HepG2 (cell line): ENCODE results near the gene TMEM100. TPM values are rescaled to one million over a fixed set of nuclear protein-coding genes. Genes with fewer than 3 reads are reported as not detected.

Experiments
- ATAC-seq: fragments of 200-7000 bp; cut with Tn5 transposase; 3 replicates; pipeline ENCODE4 v1.9.1; 2020; ENCODE audit warnings: mild to moderate bottlenecking, moderate library complexity
- BruUV-seq: library from RNA; stranded (reverse); fragments of 400-500 nt; replicated peaks from 2 replicates; lab custom pipeline; 2021; lab: Mats Ljungman, UMichigan
- CTCF ChIA-PET: fragments of 300-600 bp; formaldehyde crosslinking; extraction: SDS; loops from one replicate; lab custom pipeline; 2021; ENCODE audit warnings: low total read pairs, inconsistent platforms, low intra/inter-chr PET ratio; lab: Yijun Ruan, JAX
- POLR2A ChIA-PET: fragments of 350-600 bp; sonication (Branson Sonifier 250); formaldehyde crosslinking; loops from one replicate; lab custom pipeline; 2020; ENCODE audit warnings: antibody characterized with exemption, inconsistent platforms; lab: Yijun Ruan, JAX
- DNase-seq: peaks from one replicate; pipeline ENCODE4 v3.0.0-alpha.2; 2015; ENCODE audit warnings: low spot score
- FAIRE-seq: peaks from 3 replicates; lab custom pipeline; 2011; peaks lifted over from hg19 to GRCh38; lab: Jason Lieb, UNC
- H2AFZ ChIP-seq: one replicate; pipeline ENCODE4 v1.6.1; 2011; ENCODE audit warnings: low read length, inconsistent platforms
- H3K27ac ChIP-seq: fragments of 300-600 bp; 3 replicates; pipeline ENCODE4 v1.8.0; 2011; ENCODE audit warnings: mixed run types, mild to moderate bottlenecking, mixed read lengths, low read length, inconsistent platforms; ENCODE audit not compliant: insufficient read depth; ENCODE audit errors: extremely low read length
- H3K27me3 ChIP-seq, 2 experiments: fragments of 200-600 bp in 1 of 2; 2 replicates in 1 of 2; 3 replicates in 1 of 2; pipeline versions ENCODE4 v1.6.0 to v1.8.0; 2011; ENCODE audit warnings: low read length in 2 of 2, mild to moderate bottlenecking in 2 of 2, moderate library complexity in 2 of 2, inconsistent platforms in 1 of 2; ENCODE audit not compliant: insufficient read depth in 2 of 2, control insufficient read depth in 1 of 2
- H3K36me3 ChIP-seq, 2 experiments: fragments of 200-600 bp in 1 of 2; replicated peaks in 1 of 2; 2 replicates in 1 of 2; 3 replicates in 1 of 2; pipeline versions ENCODE4 v1.5.1 to v1.8.0; 2011; ENCODE audit warnings: low read length in 2 of 2, inconsistent platforms in 1 of 2; ENCODE audit not compliant: insufficient read depth in 2 of 2, control insufficient read depth in 1 of 2
- H3K4me1 ChIP-seq: 2 replicates; pipeline ENCODE4 v1.5.1; 2012; ENCODE audit warnings: low read length, inconsistent platforms; ENCODE audit not compliant: insufficient read depth
- H3K4me2 ChIP-seq: 2 replicates; pipeline ENCODE4 v1.6.0; 2011; ENCODE audit warnings: low read depth, low read length, inconsistent platforms
- H3K4me3 ChIP-seq, 3 experiments: fragments of 200-600 bp in 1 of 3; sonication (generic), shearing (Covaris generic) in 1 of 3; replicated peaks in 1 of 3; 2 replicates each; pipeline ENCODE4 v1.5.1; 2011 to 2016; ENCODE audit warnings: low read length in 3 of 3, inconsistent platforms in 2 of 3, low read depth in 2 of 3, mild to moderate bottlenecking in 2 of 3, control low read depth in 1 of 3, mixed read lengths in 1 of 3; ENCODE audit not compliant: insufficient read depth in 1 of 3
- H3K79me2 ChIP-seq: one replicate; pipeline ENCODE4 v1.6.1; 2011; ENCODE audit warnings: low read length, inconsistent platforms; ENCODE audit not compliant: insufficient read depth
- H3K9ac ChIP-seq: 2 replicates; pipeline ENCODE4 v1.6.0; 2011; ENCODE audit warnings: mild to moderate bottlenecking, low read depth, low read length, inconsistent platforms; ENCODE audit not compliant: insufficient read depth
- H3K9me3 ChIP-seq: 2 replicates; pipeline ENCODE4 v1.5.1; 2012; ENCODE audit warnings: mild to moderate bottlenecking, low read length
- H4K20me1 ChIP-seq: 2 replicates; pipeline ENCODE4 v1.6.0; 2011; ENCODE audit warnings: inconsistent platforms, mild to moderate bottlenecking, low read length, moderate library complexity; ENCODE audit not compliant: insufficient read depth
- HCFC1 ChIP-seq: fragments of 150-350 bp; IDR thresholded peaks from 2 replicates; pipeline ENCODE4 v1.6.1; 2014; ENCODE audit warnings: low read depth, low read length
- HES4 ChIP-seq: sonication (generic); formaldehyde crosslinking; IDR thresholded peaks from 2 replicates; pipeline ENCODE4 v1.9.0; 2021; ENCODE audit warnings: mild to moderate bottlenecking, missing genetic modification reagents, borderline replicate concordance
- HMGA1 ChIP-seq: sonication (generic); formaldehyde crosslinking; conservative IDR thresholded peaks from 2 replicates; pipeline ENCODE4 v1.4.0; 2020; ENCODE audit warnings: missing genetic modification reagents
- KAT8 ChIP-seq: IDR thresholded peaks from 2 replicates; pipeline ENCODE4 v1.6.1; 2016; ENCODE audit warnings: missing genetic modification reagents, missing compliant biosample characterization
- KDM4B ChIP-seq: sonication (generic); formaldehyde crosslinking; IDR thresholded peaks from 2 replicates; pipeline ENCODE4 v1.4.0; 2020; ENCODE audit warnings: missing genetic modification reagents
- MZF1 ChIP-seq: sonication (generic); formaldehyde crosslinking; IDR thresholded peaks from 2 replicates; pipeline ENCODE4 v1.8.1; 2023; ENCODE audit warnings: mild to moderate bottlenecking, missing genetic modification reagents, borderline replicate concordance
- PPARG ChIP-seq: conservative IDR thresholded peaks from 2 replicates; pipeline ENCODE4 v1.6.1; 2016; ENCODE audit warnings: missing biosample characterization, missing genetic modification reagents
- RFXANK ChIP-seq: IDR thresholded peaks from 2 replicates; pipeline ENCODE4 v1.6.1; 2016
- SP4 ChIP-seq: sonication (generic); formaldehyde crosslinking; IDR thresholded peaks from 2 replicates; pipeline ENCODE4 v1.8.1; 2023; ENCODE audit warnings: mild to moderate bottlenecking, missing genetic modification reagents
- TAF15 ChIP-seq: fragments of 200-400 bp; formaldehyde crosslinking; IDR thresholded peaks from one replicate; pipeline ENCODE4 v1.6.1; 2018; ENCODE audit warnings: mild to moderate bottlenecking, low read depth, low read length; ENCODE audit not compliant: poor library complexity, severe bottlenecking
- U2AF1 ChIP-seq: fragments of 200-400 bp; formaldehyde crosslinking; optimal IDR thresholded peaks from 2 replicates; pipeline ENCODE3; 2017; ENCODE audit warnings: mild to moderate bottlenecking, low read depth, low read length
- ZBTB7A ChIP-seq: sonication (generic); formaldehyde crosslinking; IDR thresholded peaks from 2 replicates; pipeline ENCODE4 v1.8.0; 2022; ENCODE audit warnings: mild to moderate bottlenecking, missing genetic modification reagents
- ZFP37 ChIP-seq: sonication (generic); formaldehyde crosslinking; IDR thresholded peaks from 2 replicates; pipeline ENCODE4 v1.4.0; 2020; ENCODE audit warnings: missing genetic modification reagents, borderline replicate concordance
- ZNF24 ChIP-seq: fragments of 450-650 bp; IDR thresholded peaks from 2 replicates; pipeline ENCODE4 v1.6.1; 2017; ENCODE audit warnings: antibody characterized with exemption, mild to moderate bottlenecking
- ZNF672 ChIP-seq: sonication (generic); formaldehyde crosslinking; IDR thresholded peaks from 2 replicates; pipeline ENCODE4 v1.8.1; 2022; ENCODE audit warnings: missing genetic modification reagents
- ZNF788 ChIP-seq: sonication (generic); formaldehyde crosslinking; IDR thresholded peaks from 2 replicates; pipeline ENCODE4 v1.5.0; 2020; ENCODE audit warnings: mild to moderate bottlenecking, missing genetic modification reagents, borderline replicate concordance
- WGBS: methylation state at CpG from one replicate; pipeline ENCODE4 v1.1.6; 2017; ENCODE audit warnings: low lambda C conversion rate; 5-methylcytosine and 5-hydroxymethylcytosine counted together
- in situ Hi-C: cut with HindIII; loops from 2 replicates; pipeline ENCODE4 v1.10.0; 2017; ENCODE audit warnings: low pct_unique_long_range_greater_than_20kb; ENCODE audit not compliant: extremely low pct_ligation_motif_present
- intact Hi-C: fragments of 100-400 bp; cut with micrococcal nuclease; formaldehyde crosslinking; loops from one replicate; pipeline ENCODE4 v1.10.0; 2022; ENCODE audit not compliant: unreplicated experiment
- polyA plus RNA-seq, 8 experiments: library from polyadenylated mRNA; depleted of rRNA in 3 of 8; stranded (reverse) in 7 of 8; unstranded in 1 of 8; fragments of >200 nt; fragmentation: Illumina TruSeq in 4 of 8; extraction: Trizol in 4 of 8; gene quantifications; 2 replicates each; pipeline versions ENCODE4 v1.2.1 to v1.2.3, GENCODE V29; 2011 to 2016; ENCODE audit warnings: low read depth in 4 of 8, missing spikeins in 1 of 8, mixed read lengths in 1 of 8; ENCODE audit not compliant: insufficient read depth in 1 of 8
- total RNA-seq, 5 experiments: library from RNA; depleted of rRNA; stranded (reverse); fragments of >200 nt; fragmentation: Illumina TruSeq; extraction: Trizol; gene quantifications; 2 replicates each; pipeline ENCODE4 v1.2.3, GENCODE V29; 2016; ENCODE audit warnings: low read depth in 1 of 5
- TF ChIP-seq, protein P1 (sequence below): sonication (generic); formaldehyde crosslinking; IDR thresholded peaks from 2 replicates; pipeline ENCODE4 v1.4.0; 2020; ENCODE audit warnings: mild to moderate bottlenecking, missing genetic modification reagents
- TF ChIP-seq, protein P2 (sequence below): sonication (generic); formaldehyde crosslinking; IDR thresholded peaks from 2 replicates; pipeline ENCODE4 v1.5.0; 2020; ENCODE audit warnings: mild to moderate bottlenecking, missing genetic modification reagents
- TF ChIP-seq, protein P3 (sequence below): sonication (generic); formaldehyde crosslinking; IDR thresholded peaks from 2 replicates; pipeline ENCODE4 v1.8.1; 2022; ENCODE audit warnings: mild to moderate bottlenecking, missing genetic modification reagents

TMEM100 gene
- total and polyA plus RNA-seq, 2 of the 13 experiments (the other 11 are each of a cell fraction or from before 2014, with no cell fraction given), result not detected

DNA sequence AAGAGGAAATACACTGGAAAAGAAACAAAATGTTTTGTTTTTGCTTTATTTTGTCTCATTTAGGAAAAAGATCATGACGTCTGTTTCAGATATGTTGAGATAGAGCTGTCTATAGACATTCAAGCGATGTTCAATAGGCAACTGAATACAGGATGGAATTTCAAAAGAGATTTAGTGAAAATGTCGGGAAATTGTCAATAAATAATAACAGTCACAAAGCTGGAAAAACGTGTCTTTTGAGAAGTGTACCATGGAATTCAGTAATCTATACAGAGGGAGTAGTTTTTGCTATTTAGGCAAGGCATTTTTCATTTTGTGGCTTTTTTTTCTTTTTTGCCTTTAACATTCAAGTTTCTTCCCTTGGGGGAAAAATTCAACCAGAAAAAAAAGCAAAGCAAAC, 33.0 kb downstream of the TMEM100 start:
- in situ Hi-C loops (no loop called here), intact Hi-C loops (no loop called here)
- no peaks in the 10 kb centered on the region for H3K27me3 ChIP-seq
- FAIRE-seq (no peak), DNase-seq (no peak), ATAC-seq (no peak)
- CTCF ChIA-PET, result no interaction called here
- no peaks in the 10 kb centered on the region for H4K20me1 ChIP-seq
- BruUV-seq, result no TSS peak
- no peak overlapping the region for H3K4me3 ChIP-seq
- 0 out of 2 replicates have a peak, but pooled peaks cover 5% of the 10 kb centered on the region for H3K9me3 ChIP-seq
- 13% methylated on average over 4 of the region's 4 CpGs for WGBS
- no peaks in the 10 kb centered on the region for H3K79me2 ChIP-seq
- no peak for TF ChIP-seq KAT8 (CRISPR knock-in tag)
- no peak for TF ChIP-seq ZNF788
- no peak for TF ChIP-seq HMGA1 (CRISPR knock-in tag)
- TF ChIP-seq ZFP37 (CRISPR knock-in tag), result no peak
- TF ChIP-seq U2AF1, result no peak
- no peak for TF ChIP-seq TAF15
- no peak for TF ChIP-seq KDM4B (CRISPR knock-in tag)
- no peak for TF ChIP-seq SP4 (CRISPR knock-in tag)
- TF ChIP-seq, protein P1, sequence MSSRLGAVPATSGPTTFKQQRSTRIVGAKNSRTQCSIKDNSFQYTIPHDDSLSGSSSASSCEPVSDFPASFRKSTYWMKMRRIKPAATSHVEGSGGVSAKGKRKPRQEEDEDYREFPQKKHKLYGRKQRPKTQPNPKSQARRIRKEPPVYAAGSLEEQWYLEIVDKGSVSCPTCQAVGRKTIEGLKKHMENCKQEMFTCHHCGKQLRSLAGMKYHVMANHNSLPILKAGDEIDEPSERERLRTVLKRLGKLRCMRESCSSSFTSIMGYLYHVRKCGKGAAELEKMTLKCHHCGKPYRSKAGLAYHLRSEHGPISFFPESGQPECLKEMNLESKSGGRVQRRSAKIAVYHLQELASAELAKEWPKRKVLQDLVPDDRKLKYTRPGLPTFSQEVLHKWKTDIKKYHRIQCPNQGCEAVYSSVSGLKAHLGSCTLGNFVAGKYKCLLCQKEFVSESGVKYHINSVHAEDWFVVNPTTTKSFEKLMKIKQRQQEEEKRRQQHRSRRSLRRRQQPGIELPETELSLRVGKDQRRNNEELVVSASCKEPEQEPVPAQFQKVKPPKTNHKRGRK (CRISPR knock-in tag), result no peak
- TF ChIP-seq, protein P2, sequence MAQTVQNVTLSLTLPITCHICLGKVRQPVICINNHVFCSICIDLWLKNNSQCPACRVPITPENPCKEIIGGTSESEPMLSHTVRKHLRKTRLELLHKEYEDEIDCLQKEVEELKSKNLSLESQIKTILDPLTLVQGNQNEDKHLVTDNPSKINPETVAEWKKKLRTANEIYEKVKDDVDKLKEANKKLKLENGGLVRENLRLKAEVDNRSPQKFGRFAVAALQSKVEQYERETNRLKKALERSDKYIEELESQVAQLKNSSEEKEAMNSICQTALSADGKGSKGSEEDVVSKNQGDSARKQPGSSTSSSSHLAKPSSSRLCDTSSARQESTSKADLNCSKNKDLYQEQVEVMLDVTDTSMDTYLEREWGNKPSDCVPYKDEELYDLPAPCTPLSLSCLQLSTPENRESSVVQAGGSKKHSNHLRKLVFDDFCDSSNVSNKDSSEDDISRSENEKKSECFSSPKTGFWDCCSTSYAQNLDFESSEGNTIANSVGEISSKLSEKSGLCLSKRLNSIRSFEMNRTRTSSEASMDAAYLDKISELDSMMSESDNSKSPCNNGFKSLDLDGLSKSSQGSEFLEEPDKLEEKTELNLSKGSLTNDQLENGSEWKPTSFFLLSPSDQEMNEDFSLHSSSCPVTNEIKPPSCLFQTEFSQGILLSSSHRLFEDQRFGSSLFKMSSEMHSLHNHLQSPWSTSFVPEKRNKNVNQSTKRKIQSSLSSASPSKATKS (CRISPR knock-in tag), result no peak
- TF ChIP-seq MZF1, result no peak
- TF ChIP-seq ZBTB7A (CRISPR knock-in tag), result no peak
- TF ChIP-seq, protein P3, sequence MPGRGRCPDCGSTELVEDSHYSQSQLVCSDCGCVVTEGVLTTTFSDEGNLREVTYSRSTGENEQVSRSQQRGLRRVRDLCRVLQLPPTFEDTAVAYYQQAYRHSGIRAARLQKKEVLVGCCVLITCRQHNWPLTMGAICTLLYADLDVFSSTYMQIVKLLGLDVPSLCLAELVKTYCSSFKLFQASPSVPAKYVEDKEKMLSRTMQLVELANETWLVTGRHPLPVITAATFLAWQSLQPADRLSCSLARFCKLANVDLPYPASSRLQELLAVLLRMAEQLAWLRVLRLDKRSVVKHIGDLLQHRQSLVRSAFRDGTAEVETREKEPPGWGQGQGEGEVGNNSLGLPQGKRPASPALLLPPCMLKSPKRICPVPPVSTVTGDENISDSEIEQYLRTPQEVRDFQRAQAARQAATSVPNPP (CRISPR knock-in tag), result no peak
- no peak for TF ChIP-seq PPARG (CRISPR knock-in tag)
- no peak for TF ChIP-seq HCFC1
- TF ChIP-seq HES4 (CRISPR knock-in tag), result no peak
- no peak for TF ChIP-seq ZNF24
- no peak for TF ChIP-seq RFXANK (CRISPR knock-in tag)
- no peak for TF ChIP-seq ZNF672
- no peak overlapping the region for H3K27ac ChIP-seq
- no peaks in the 10 kb centered on the region for H3K4me1 ChIP-seq
- H3K4me2 ChIP-seq, result no peak overlapping the region
- H2AFZ ChIP-seq, result no peak overlapping the region
- H3K9ac ChIP-seq, result no peak overlapping the region
- POLR2A ChIA-PET, result no interaction called here
- no peaks in the 10 kb centered on the region for H3K36me3 ChIP-seq
